HG03135 (cell line): ENCODE measurements around the gene LIN28A.

Experiments
- ATAC-seq: cut with Tn5 transposase; IDR thresholded peaks from one replicate; pipeline ENCODE4 v1.9.1; 2021; ENCODE audit warnings: mild to moderate bottlenecking, moderate library complexity; ENCODE audit not compliant: unreplicated experiment

The LIN28A gene

GRCh38 chr1:26478159-26478558 lies 67.5 kb downstream of the LIN28A start:
- ATAC-seq, result no peak

GRCh38 chr1:26478988-26479387 lies 68.4 kb downstream of the LIN28A start:
- ATAC-seq, result no peak
